NT2/D1 (cell line): Measurements from ENCODE around the gene MARCHF6.
"Not testable (repeated sequence)": the region's sequence is repeated elsewhere in the genome, so short reads cannot be mapped to it uniquely, and the experiment has no call there.

Experiments used
- DNase-seq: peaks from one replicate; pipeline ENCODE4 v3.0.0-alpha.2; 2011; ENCODE audit warnings: low read depth, low spot score
- H3K27me3 ChIP-seq: 2 replicates; pipeline ENCODE4 v1.6.0; 2011; ENCODE audit warnings: mild to moderate bottlenecking; ENCODE audit not compliant: insufficient read length, insufficient read depth
- H3K36me3 ChIP-seq: 2 replicates; pipeline ENCODE4 v1.6.1; 2011; ENCODE audit warnings: mild to moderate bottlenecking, low read length, mixed read lengths; ENCODE audit not compliant: insufficient read depth, insufficient read length
- H3K4me1 ChIP-seq: 2 replicates; pipeline ENCODE4 v1.5.1; 2011; ENCODE audit not compliant: insufficient read depth, insufficient read length
- H3K4me3 ChIP-seq: 2 replicates; pipeline ENCODE4 v1.5.1; 2011; ENCODE audit warnings: low read depth; ENCODE audit not compliant: insufficient read length
- H3K9ac ChIP-seq: 2 replicates; pipeline ENCODE4 v1.6.0; 2011; ENCODE audit warnings: low read depth; ENCODE audit not compliant: insufficient read length
- H3K9me3 ChIP-seq: 2 replicates; pipeline ENCODE4 v1.5.1; 2011; ENCODE audit warnings: mild to moderate bottlenecking, low read length; ENCODE audit not compliant: insufficient read depth
- SUZ12 ChIP-seq: IDR thresholded peaks from 2 replicates; pipeline ENCODE4 v1.6.1; 2011; ENCODE audit not compliant: insufficient read length, insufficient read depth; ENCODE audit errors: extremely low read depth
- YY1 ChIP-seq: IDR thresholded peaks from 2 replicates; pipeline ENCODE4 v1.6.1; 2011; ENCODE audit not compliant: insufficient read length, insufficient read depth
- ZNF274 ChIP-seq: IDR thresholded peaks from 2 replicates; pipeline ENCODE4 v1.6.1; 2011; ENCODE audit warnings: mild to moderate bottlenecking, low read depth, low read length

The MARCHF6 gene

DNA sequence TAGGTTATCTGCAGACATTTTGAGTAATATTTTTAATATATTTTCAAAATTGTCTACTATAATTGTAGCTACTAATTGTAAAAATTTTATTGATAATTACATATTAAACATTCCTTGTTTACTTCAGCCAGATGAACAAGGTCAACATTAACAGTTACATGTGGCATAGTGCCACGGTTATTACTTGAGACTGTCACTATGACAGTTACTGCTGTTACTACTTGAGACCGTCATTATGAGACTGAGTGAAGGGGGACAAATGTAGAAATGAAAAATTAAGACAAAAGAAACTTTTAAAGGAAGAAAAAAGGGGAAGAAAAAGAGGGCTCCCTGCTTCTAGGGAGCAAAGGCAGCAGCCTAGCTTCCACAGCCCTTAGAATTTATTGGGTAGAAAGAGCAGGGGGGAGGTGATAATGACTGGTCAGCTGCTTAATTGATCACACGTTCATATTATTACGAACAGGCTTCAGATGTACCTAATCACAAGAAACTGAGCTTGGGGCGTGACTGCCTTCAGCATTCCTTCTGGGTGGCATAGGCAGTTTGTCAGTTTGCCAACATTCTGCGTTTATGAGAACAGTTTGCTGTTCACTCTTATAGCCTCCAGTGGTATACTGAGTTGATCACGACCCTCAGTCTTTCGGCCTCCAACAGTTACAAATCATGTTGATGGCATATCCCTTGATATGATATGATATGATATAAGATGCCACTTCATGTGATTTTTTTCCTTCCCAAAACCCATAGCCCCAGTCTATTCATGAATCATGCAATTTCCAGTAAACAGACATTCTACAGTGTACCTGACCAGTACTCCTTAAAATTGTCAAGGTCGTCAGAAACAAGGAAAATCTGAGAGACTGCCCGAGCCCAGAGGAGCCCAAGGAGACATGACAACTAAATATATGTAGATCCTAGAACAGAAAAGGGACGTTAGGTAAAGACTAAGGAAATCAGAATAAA lies 13.1 kb downstream of the MARCHF6 start:
- Histone ChIP-seq H3K36me3 (no peaks in the 10 kb centered on the region), H3K9ac (no peak overlapping the region), H3K9me3 (no peaks in the 10 kb centered on the region), H3K27me3 (no peaks in the 10 kb centered on the region), H3K4me3 (no peak overlapping the region), H3K4me1 (no peaks in the 10 kb centered on the region)
- DNase-seq: no peak
- no peak for TF ChIP-seq ZNF274
- no peak for TF ChIP-seq YY1
- no peak for TF ChIP-seq SUZ12

- Histone ChIP-seq H3K9ac (no peak overlapping the region), H3K9me3 (no peaks in the 10 kb centered on the region), H3K4me1 (no peaks in the 10 kb centered on the region), H3K4me3 (no peak overlapping the region), H3K36me3 (no peaks in the 10 kb centered on the region), H3K27me3 (no peaks in the 10 kb centered on the region)
- no peak for TF ChIP-seq SUZ12
- no peak for TF ChIP-seq ZNF274
- TF ChIP-seq YY1: no peak
- no peak for DNase-seq
These were observed 14.1 kb downstream of the MARCHF6 start for GRCh38 chr5:10367579-10367978.

DNA sequence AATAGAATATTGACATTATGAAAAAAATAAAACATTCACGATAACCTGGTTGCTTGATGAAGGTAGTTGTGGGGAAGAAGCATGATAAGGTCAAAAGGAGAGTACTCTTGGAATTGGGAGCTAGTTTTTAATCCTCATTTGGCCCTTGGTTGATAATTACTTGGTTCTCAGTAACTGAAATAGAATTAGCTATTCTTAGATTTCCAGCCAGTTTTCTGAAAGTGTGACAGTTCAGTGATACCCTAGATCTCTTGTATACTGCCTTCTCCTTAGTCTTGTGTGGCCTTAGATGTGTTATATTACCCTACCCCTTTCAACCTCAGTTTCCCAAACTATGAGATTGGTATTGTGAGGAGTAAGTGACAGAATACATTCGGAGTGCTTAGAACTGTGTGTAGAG lies 17.4 kb downstream of the MARCHF6 start:
- no peaks in the 10 kb centered on the region for H3K4me1 ChIP-seq
- H3K9ac ChIP-seq: no peak overlapping the region
- H3K9me3 ChIP-seq: peaks cover 18% of the 10 kb centered on the region; the same call in 1 of the 2 replicates
- no peaks in the 10 kb centered on the region for H3K36me3 ChIP-seq
- DNase-seq: no peak
- no peaks in the 10 kb centered on the region for H3K27me3 ChIP-seq
- H3K4me3 ChIP-seq: no peak overlapping the region
- no peak for TF ChIP-seq ZNF274
- no peak for TF ChIP-seq SUZ12
- TF ChIP-seq YY1: no peak

- H3K9me3 ChIP-seq: peaks cover 18% of the 10 kb centered on the region; the same call in 1 of the 2 replicates
- not testable (repeated sequence) for DNase-seq, H3K4me1 ChIP-seq, H3K9ac ChIP-seq, H3K27me3 ChIP-seq, H3K4me3 ChIP-seq, H3K36me3 ChIP-seq
These were observed 17.9 kb downstream of the MARCHF6 start for GRCh38 chr5:10371369-10371768.

GRCh38 chr5:10372726-10373709 lies 19.5 kb downstream of the MARCHF6 start:
- peaks cover 18% of the 10 kb centered on the region; the same call in 1 of the 2 replicates for H3K9me3 ChIP-seq
- TF ChIP-seq SUZ12 (no peak), ZNF274 (no peak), YY1 (no peak)
- no peak overlapping the region for H3K4me3 ChIP-seq
- no peak overlapping the region for H3K9ac ChIP-seq
- peaks cover 2% of the 10 kb centered on the region for H3K4me1 ChIP-seq
- no peak for DNase-seq
- H3K27me3 ChIP-seq: no peaks in the 10 kb centered on the region
- H3K36me3 ChIP-seq: peaks cover 8% of the 10 kb centered on the region

GRCh38 chr5:10374046-10375022 lies 20.8 kb downstream of the MARCHF6 start:
- Histone ChIP-seq H3K9ac (no peak overlapping the region), H3K4me3 (no peak overlapping the region), H3K27me3 (no peaks in the 10 kb centered on the region), H3K9me3 (peaks cover 18% of the 10 kb centered on the region; the same call in 1 of the 2 replicates), H3K36me3 (peaks cover 8% of the 10 kb centered on the region), H3K4me1 (peaks cover 2% of the 10 kb centered on the region)
- TF ChIP-seq ZNF274 (no peak), SUZ12 (no peak), YY1 (no peak)
- DNase-seq: no peak

GRCh38 chr5:10375146-10375545 lies 21.7 kb downstream of the MARCHF6 start:
- not testable (repeated sequence) for DNase-seq, H3K4me1 ChIP-seq, H3K36me3 ChIP-seq, H3K4me3 ChIP-seq, H3K9ac ChIP-seq, H3K27me3 ChIP-seq
- H3K9me3 ChIP-seq: peaks cover 18% of the 10 kb centered on the region; the same call in 1 of the 2 replicates
